IMR-90 (cell line): ENCODE data around the gene PEX10.

Source experiments
- MAFK ChIP-seq: IDR thresholded peaks from 2 replicates; pipeline ENCODE4 v1.6.1; 2012; ENCODE audit warnings: low read depth, low read length, improper control_type of control experiment
- MXI1 ChIP-seq: IDR thresholded peaks from 2 replicates; pipeline ENCODE4 v1.6.1; 2012; ENCODE audit warnings: low read depth, mild to moderate bottlenecking, low read length, moderate library complexity, borderline replicate concordance
- POLR2A ChIP-seq: IDR thresholded peaks from 2 replicates; pipeline ENCODE4 v1.6.1; 2012; ENCODE audit warnings: mild to moderate bottlenecking, low read depth, low read length
- RFX5 ChIP-seq: IDR thresholded peaks from 2 replicates; pipeline ENCODE4 v1.8.0; 2012; ENCODE audit warnings: low read depth, mild to moderate bottlenecking, low read length, moderate library complexity
- SMC3 ChIP-seq: fragments of 150-350 bp; IDR thresholded peaks from 2 replicates; pipeline ENCODE4 v1.6.1; 2016; ENCODE audit warnings: low read depth, mild to moderate bottlenecking, antibody characterized with exemption, low read length, moderate library complexity
- TF ChIP-seq, protein P1 (sequence below): conservative IDR thresholded peaks from 2 replicates; pipeline ENCODE4 v1.5.1; 2012; ENCODE audit warnings: mild to moderate bottlenecking, low read depth, low read length, improper control_type of control experiment

DNA sequence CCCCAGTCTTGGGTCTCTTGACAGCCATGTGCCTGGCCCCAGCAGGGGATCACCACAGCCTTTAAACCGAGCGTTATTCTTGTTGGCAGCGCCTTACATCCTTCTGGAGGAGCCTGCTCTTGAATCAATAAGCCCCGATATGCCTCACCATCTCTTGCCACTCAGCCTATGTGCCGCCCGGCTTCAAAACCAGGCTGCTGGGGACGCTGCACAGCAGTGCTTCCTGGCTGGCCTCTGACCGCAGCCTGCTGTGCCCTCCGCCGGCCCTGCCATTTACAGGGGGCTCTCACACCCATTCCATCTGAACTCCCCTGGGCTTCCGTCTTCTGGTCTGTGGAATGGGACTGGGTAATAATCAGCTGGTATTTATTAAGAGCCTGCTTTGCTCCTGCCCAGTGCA lies 3.0 kb upstream of the PEX10 start:
- TF ChIP-seq SMC3 (no peak), MXI1 (no peak), RFX5 (no peak), POLR2A (no peak), MAFK (no peak)
- TF ChIP-seq, protein P1, sequence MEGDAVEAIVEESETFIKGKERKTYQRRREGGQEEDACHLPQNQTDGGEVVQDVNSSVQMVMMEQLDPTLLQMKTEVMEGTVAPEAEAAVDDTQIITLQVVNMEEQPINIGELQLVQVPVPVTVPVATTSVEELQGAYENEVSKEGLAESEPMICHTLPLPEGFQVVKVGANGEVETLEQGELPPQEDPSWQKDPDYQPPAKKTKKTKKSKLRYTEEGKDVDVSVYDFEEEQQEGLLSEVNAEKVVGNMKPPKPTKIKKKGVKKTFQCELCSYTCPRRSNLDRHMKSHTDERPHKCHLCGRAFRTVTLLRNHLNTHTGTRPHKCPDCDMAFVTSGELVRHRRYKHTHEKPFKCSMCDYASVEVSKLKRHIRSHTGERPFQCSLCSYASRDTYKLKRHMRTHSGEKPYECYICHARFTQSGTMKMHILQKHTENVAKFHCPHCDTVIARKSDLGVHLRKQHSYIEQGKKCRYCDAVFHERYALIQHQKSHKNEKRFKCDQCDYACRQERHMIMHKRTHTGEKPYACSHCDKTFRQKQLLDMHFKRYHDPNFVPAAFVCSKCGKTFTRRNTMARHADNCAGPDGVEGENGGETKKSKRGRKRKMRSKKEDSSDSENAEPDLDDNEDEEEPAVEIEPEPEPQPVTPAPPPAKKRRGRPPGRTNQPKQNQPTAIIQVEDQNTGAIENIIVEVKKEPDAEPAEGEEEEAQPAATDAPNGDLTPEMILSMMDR: no peak
